SK-N-SH treated with all-trans-retinoic acid at 6 μM for 48 hours (cell line): Measurements from ENCODE around the gene MARF1.
A peak's percentile ranks its signal among the peaks of the same experiment; 100 is the strongest.

Source experiments
- ATAC-seq: fragments of 200-7000 bp; cut with Tn5 transposase; 3 replicates; pipeline ENCODE4 v1.9.1; 2020; ENCODE audit warnings: mild to moderate bottlenecking, moderate library complexity
- ARNTL ChIP-seq: fragments of 450-650 bp; formaldehyde crosslinking; IDR thresholded peaks from 2 replicates; pipeline ENCODE4 v1.5.0; 2020; ENCODE audit warnings: low read depth, mild to moderate bottlenecking, moderate library complexity, borderline replicate concordance
- BACH2 ChIP-seq: fragments of 250-450 bp; sonication (Bioruptor Pico); IDR thresholded peaks from 2 replicates; pipeline ENCODE4 v1.9.0; 2021; ENCODE audit warnings: mild to moderate bottlenecking, borderline replicate concordance
- ESRRG ChIP-seq: fragments of 250-450 bp; sonication (Bioruptor Pico); IDR thresholded peaks from 2 replicates; pipeline ENCODE4 v1.6.1; 2021; ENCODE audit warnings: mild to moderate bottlenecking
- GLIS3 ChIP-seq: fragments of 250-450 bp; sonication (Bioruptor Pico); IDR thresholded peaks from 2 replicates; pipeline ENCODE4 v1.5.0; 2020; ENCODE audit warnings: mild to moderate bottlenecking, moderate library complexity
- PPARA ChIP-seq: fragments of 250-450 bp; sonication (Bioruptor Pico); IDR thresholded peaks from 2 replicates; pipeline ENCODE4 v1.5.0; 2020; ENCODE audit warnings: mild to moderate bottlenecking, borderline replicate concordance
- RARB ChIP-seq: fragments of 250-450 bp; sonication (Bioruptor Pico); IDR thresholded peaks from 2 replicates; pipeline ENCODE4 v1.8.0; 2021; ENCODE audit warnings: mild to moderate bottlenecking, moderate library complexity
- SNAI2 ChIP-seq: fragments of 250-450 bp; sonication (Bioruptor Pico); IDR thresholded peaks from 2 replicates; pipeline ENCODE4 v1.5.0; 2020; ENCODE audit warnings: mild to moderate bottlenecking, moderate library complexity
- TOX ChIP-seq: fragments of 250-450 bp; sonication (Bioruptor Pico); IDR thresholded peaks from 2 replicates; pipeline ENCODE4 v1.8.0; 2021; ENCODE audit warnings: mild to moderate bottlenecking, moderate library complexity, borderline replicate concordance
- ZC3H10 ChIP-seq: fragments of 250-450 bp; sonication (Bioruptor Pico); IDR thresholded peaks from 2 replicates; pipeline ENCODE4 v1.5.1; 2021; ENCODE audit warnings: mild to moderate bottlenecking, moderate library complexity
- ZFP3 ChIP-seq: fragments of 250-450 bp; sonication (Bioruptor Pico); IDR thresholded peaks from 2 replicates; pipeline ENCODE4 v1.5.0; 2020; ENCODE audit warnings: mild to moderate bottlenecking, moderate library complexity
- ZNF8 ChIP-seq: fragments of 450-650 bp; formaldehyde crosslinking; IDR thresholded peaks from 2 replicates; pipeline ENCODE4 v1.5.0; 2020; ENCODE audit warnings: mild to moderate bottlenecking, moderate library complexity
- TF ChIP-seq, protein P1 (sequence below): fragments of 250-450 bp; sonication (Bioruptor Pico); IDR thresholded peaks from 2 replicates; pipeline ENCODE4 v1.5.1; 2021; ENCODE audit warnings: mild to moderate bottlenecking, moderate library complexity
- TF ChIP-seq, protein P2 (sequence below): fragments of 250-450 bp; sonication (Bioruptor Pico); IDR thresholded peaks from 2 replicates; pipeline ENCODE4 v1.5.0; 2020; ENCODE audit warnings: mild to moderate bottlenecking, moderate library complexity
- TF ChIP-seq, protein P3 (sequence below): fragments of 250-450 bp; sonication (Bioruptor Pico); IDR thresholded peaks from 2 replicates; pipeline ENCODE4 v1.8.0; 2020; ENCODE audit warnings: mild to moderate bottlenecking, moderate library complexity, borderline replicate concordance
- TF ChIP-seq, protein P4 (sequence below): fragments of 250-450 bp; sonication (Bioruptor Pico); IDR thresholded peaks from 2 replicates; pipeline ENCODE4 v1.5.1; 2020; ENCODE audit warnings: low read depth, mild to moderate bottlenecking, moderate library complexity

MARF1 gene

DNA sequence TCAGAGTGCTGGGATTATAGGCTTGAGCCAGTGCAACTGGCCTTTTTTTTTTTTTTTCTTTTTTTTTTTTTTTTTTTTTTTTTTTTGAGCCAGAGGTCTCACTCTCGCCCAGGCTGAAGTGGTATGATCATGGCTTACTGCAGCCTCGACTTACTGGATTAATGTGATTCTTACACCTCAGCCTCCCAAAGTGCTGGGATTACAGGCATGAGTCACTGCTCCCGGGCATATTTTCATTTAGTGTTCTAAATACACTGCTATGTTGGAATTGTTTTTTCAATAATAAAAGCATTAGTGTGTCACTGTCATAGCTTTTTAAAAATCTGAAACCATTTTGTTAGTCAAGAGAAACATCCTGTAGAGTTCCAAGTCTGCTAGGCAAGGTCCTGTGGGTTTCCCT lies 47.3 kb upstream of the MARF1 start:
- peak; percentile 27; the same call in 1 of the 3 replicates for ATAC-seq
- TF ChIP-seq, protein P1, sequence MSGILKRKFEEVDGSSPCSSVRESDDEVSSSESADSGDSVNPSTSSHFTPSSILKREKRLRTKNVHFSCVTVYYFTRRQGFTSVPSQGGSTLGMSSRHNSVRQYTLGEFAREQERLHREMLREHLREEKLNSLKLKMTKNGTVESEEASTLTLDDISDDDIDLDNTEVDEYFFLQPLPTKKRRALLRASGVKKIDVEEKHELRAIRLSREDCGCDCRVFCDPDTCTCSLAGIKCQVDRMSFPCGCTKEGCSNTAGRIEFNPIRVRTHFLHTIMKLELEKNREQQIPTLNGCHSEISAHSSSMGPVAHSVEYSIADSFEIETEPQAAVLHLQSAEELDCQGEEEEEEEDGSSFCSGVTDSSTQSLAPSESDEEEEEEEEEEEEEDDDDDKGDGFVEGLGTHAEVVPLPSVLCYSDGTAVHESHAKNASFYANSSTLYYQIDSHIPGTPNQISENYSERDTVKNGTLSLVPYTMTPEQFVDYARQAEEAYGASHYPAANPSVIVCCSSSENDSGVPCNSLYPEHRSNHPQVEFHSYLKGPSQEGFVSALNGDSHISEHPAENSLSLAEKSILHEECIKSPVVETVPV (CRISPR knock-in tag), result no peak
- TF ChIP-seq SNAI2 (CRISPR knock-in tag) (no peak), ARNTL (CRISPR knock-in tag) (no peak), BACH2 (CRISPR knock-in tag) (no peak), ZFP3 (no peak), GLIS3 (CRISPR knock-in tag) (no peak), ZNF8 (CRISPR knock-in tag) (no peak), TOX (CRISPR knock-in tag) (no peak), ESRRG (no peak), ZC3H10 (CRISPR knock-in tag) (no peak), PPARA (CRISPR knock-in tag) (no peak), RARB (no peak)
- TF ChIP-seq, protein P2, sequence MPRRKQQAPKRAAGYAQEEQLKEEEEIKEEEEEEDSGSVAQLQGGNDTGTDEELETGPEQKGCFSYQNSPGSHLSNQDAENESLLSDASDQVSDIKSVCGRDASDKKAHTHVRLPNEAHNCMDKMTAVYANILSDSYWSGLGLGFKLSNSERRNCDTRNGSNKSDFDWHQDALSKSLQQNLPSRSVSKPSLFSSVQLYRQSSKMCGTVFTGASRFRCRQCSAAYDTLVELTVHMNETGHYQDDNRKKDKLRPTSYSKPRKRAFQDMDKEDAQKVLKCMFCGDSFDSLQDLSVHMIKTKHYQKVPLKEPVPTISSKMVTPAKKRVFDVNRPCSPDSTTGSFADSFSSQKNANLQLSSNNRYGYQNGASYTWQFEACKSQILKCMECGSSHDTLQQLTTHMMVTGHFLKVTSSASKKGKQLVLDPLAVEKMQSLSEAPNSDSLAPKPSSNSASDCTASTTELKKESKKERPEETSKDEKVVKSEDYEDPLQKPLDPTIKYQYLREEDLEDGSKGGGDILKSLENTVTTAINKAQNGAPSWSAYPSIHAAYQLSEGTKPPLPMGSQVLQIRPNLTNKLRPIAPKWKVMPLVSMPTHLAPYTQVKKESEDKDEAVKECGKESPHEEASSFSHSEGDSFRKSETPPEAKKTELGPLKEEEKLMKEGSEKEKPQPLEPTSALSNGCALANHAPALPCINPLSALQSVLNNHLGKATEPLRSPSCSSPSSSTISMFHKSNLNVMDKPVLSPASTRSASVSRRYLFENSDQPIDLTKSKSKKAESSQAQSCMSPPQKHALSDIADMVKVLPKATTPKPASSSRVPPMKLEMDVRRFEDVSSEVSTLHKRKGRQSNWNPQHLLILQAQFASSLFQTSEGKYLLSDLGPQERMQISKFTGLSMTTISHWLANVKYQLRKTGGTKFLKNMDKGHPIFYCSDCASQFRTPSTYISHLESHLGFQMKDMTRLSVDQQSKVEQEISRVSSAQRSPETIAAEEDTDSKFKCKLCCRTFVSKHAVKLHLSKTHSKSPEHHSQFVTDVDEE (CRISPR knock-in tag), result no peak
- TF ChIP-seq, protein P3, sequence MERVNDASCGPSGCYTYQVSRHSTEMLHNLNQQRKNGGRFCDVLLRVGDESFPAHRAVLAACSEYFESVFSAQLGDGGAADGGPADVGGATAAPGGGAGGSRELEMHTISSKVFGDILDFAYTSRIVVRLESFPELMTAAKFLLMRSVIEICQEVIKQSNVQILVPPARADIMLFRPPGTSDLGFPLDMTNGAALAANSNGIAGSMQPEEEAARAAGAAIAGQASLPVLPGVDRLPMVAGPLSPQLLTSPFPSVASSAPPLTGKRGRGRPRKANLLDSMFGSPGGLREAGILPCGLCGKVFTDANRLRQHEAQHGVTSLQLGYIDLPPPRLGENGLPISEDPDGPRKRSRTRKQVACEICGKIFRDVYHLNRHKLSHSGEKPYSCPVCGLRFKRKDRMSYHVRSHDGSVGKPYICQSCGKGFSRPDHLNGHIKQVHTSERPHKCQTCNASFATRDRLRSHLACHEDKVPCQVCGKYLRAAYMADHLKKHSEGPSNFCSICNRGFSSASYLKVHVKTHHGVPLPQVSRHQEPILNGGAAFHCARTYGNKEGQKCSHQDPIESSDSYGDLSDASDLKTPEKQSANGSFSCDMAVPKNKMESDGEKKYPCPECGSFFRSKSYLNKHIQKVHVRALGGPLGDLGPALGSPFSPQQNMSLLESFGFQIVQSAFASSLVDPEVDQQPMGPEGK, result no peak

DNA sequence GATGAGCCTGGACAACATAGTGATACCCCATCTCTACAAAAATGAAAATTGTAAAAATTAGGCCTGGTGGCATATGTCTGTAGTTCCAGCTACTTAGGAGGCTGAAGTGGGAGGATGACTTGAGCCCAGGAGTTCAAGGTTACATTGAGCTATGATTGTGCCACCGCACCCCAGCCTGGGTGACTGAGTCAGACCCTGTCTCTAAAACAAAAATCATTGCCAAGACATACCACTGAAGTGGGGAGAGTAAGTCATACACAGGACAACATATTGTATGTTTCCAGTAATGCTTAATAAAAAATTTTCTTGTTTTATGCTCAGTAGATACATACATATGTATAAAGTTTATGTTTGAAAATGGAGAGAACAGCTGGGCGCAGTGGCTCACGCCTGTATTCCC lies 46.3 kb upstream of the MARF1 start:
- TF ChIP-seq, protein P4, sequence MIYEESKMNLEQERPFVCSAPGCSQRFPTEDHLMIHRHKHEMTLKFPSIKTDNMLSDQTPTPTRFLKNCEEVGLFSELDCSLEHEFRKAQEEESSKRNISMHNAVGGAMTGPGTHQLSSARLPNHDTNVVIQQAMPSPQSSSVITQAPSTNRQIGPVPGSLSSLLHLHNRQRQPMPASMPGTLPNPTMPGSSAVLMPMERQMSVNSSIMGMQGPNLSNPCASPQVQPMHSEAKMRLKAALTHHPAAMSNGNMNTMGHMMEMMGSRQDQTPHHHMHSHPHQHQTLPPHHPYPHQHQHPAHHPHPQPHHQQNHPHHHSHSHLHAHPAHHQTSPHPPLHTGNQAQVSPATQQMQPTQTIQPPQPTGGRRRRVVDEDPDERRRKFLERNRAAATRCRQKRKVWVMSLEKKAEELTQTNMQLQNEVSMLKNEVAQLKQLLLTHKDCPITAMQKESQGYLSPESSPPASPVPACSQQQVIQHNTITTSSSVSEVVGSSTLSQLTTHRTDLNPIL (CRISPR knock-in tag), result no peak
- ATAC-seq, result no peak

DNA sequence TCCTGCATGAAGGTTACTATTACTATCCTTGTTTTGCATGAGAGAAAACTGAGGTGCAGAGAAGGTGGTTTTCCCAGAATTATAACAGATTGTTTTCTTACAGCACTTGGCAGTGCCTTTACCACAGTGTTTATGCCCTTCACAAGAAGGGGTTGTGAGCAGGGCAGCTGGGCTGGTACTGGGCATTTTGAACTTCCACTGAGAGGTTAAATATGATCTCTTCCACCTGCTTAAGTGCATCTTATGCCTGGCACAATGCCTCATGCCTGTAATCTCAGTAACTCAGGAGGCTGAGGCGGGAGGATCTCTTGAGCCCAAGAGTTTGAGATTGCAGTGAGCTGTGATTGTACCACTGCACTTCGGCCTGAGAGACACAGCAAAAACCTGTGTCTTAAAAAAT lies 43.3 kb upstream of the MARF1 start:
- ATAC-seq, result no peak
- TF ChIP-seq TOX (CRISPR knock-in tag), result no peak
- TF ChIP-seq GLIS3 (CRISPR knock-in tag), result no peak
- TF ChIP-seq, protein P4 (CRISPR knock-in tag), result no peak
- TF ChIP-seq, protein P3, result no peak
- TF ChIP-seq ARNTL (CRISPR knock-in tag), result no peak

DNA sequence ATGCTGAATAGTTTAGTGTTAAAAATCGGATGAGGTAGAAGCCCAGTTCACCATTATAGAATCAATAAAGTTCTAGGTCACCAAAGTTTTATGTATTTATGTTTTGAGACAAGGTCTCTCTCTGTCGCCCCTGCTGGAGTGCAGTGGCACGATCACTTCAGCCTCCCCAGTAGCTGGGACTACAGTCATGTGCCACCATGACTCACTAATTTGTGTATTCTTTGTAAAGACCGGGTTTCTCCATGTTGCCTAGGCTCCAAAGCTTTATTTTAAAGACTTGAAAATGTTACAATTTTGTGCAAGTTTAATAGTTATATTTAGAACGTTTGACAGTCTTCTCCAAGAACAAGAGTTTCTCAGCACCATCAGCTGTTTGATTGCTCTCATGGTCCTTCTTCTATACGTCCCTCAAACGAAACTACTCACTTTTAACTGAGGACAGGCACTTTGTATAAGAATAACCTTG lies 39.2 kb upstream of the MARF1 start:
- TF ChIP-seq, protein P1 (CRISPR knock-in tag), result no peak
- TF ChIP-seq, all 23 proteins: peak for 0
- ATAC-seq, result peak; percentile 96
